Measurements from ENCODE around the gene PPP1R14B. TPM values are rescaled to one million over a fixed set of nuclear protein-coding genes. Genes with fewer than 3 reads are reported as not detected.
"Not testable (repeated sequence)": the region's sequence is repeated elsewhere in the genome, so short reads cannot be mapped to it uniquely, and the experiment has no call there.

PPP1R14B gene
- polyA plus RNA-seq, 1 experiment, result 283 TPM

GRCh38 chr11:64249563-64250414, 3.0 kb upstream of the PPP1R14B start:
- no peaks in the 10 kb centered on the region; the same call in 1 of the 2 replicates for H3K36me3 ChIP-seq (ENCODE audit: control insufficient read depth, insufficient read depth, low read length)
- ChIA-PET CTCF (interaction anchor here (1.2 to 8.2 kb wide), 13 partner anchors 8 to 102 kb away, joined by 3 to 92 read pairs (median 15); partner anchors contain the start of genes CATSPERZ, ESRRA, FERMT3 and PRDX5), POLR2A (no interaction called here)
- no peak overlapping the region for H3K4me3 ChIP-seq (ENCODE audit: low read depth, low read length)
- TF ChIP-seq CTCF (IDR thresholded peaks at IDR 0.05; ENCODE audit: insufficient read depth, low read depth, low read length), result no peak
- DNase-seq (ENCODE audit: low read depth), result no peak
- no peaks in the 10 kb centered on the region for H3K27me3 ChIP-seq (ENCODE audit: control insufficient read depth, insufficient read depth, low read length)

DNA sequence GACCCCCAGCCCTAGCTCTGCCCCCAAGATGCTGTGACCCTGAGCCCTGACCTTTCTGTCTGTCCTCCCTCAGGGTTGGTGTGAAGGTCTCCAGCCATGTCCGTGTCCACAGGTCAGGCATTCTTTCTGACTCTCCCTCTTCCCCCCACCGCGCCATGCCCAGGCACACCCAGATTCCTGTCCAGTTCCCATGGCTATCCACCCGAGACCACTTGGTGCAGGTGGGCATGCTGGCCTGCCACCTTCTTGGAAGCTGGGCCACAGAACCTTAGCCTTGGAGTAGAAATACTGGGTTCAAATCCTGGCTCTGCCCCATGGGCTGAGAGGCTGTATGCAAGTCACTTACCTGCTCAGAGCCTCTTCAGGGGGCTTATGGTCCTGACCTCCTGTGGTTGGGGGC, 2.3 kb upstream of the PPP1R14B start:
- CTCF ChIA-PET, result interaction anchor here (1.2 to 8.2 kb wide), 4 partner anchors 9 to 54 kb away, joined by 3 to 92 read pairs (median 23); partner anchors contain the start of genes CATSPERZ and ESRRA
- POLR2A ChIA-PET, result no interaction called here
- Histone ChIP-seq H3K36me3 (ENCODE audit: control insufficient read depth, insufficient read depth, low read length) (peaks cover 2% of the 10 kb centered on the region), H3K4me3 (ENCODE audit: low read depth, low read length) (no peak overlapping the region), H3K27me3 (ENCODE audit: control insufficient read depth, insufficient read depth, low read length) (no peaks in the 10 kb centered on the region)
- no peak for TF ChIP-seq CTCF (IDR thresholded peaks at IDR 0.05; ENCODE audit: insufficient read depth, low read depth, low read length)
- DNase-seq (ENCODE audit: low read depth), result no peak

- ChIA-PET CTCF (interaction anchor here (1.2 to 8.2 kb wide), 3 partner anchors 9 to 54 kb away, joined by 3 to 92 read pairs (median 5); partner anchors contain the start of genes CATSPERZ and ESRRA), POLR2A (no interaction called here)
Measured at GRCh38 chr11:64248578-64248977, 1.8 kb upstream of the PPP1R14B start.

DNA sequence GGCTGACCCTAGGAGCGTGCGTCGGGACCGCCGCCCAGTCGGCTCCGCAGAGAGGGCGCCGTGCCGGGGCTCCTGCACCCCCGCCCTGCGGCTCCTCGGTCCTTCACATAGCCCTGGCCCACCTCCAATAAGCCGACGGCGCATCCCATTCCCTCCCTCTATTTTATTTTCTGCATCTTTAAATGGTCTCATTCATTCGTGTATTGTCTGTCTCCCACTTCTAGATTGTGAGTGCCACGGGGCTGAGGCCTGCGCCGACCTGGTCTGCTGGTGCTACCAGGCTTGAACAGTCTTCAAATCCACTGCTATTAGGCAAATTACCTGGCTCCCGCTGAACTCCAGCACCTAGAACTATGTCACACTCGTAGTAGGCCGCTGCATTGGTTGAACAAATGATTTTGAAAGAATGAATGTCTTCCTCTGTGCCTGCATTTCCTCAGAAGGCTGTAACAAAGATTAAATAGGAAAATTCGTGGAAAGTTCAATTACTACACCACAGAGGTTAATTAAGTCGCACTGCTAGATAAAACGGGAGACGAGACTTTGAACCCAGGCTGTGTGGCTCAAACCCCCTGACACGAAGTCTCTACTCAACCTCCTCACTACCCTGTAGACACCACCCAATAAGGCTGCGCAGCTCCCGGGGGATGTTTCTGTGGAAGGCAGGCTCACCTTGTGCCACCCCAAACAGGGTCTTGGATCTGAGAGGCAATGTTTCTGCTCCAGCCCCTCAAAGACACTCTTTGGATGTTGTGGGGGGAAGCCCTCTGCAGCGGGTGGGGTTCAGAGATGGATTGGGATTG, 1.2 kb upstream of the PPP1R14B start:
- ChIA-PET CTCF (interaction anchor here (0.6 to 8.2 kb wide), 7 partner anchors 10 to 412 kb away, joined by 3 to 92 read pairs (median 4); partner anchors contain the start of genes CATSPERZ and ESRRA), POLR2A (no interaction called here)

More at GRCh38 chr11:64248578-64248977, 1.8 kb upstream of the PPP1R14B start:
- no peak for TF ChIP-seq CTCF (IDR thresholded peaks at IDR 0.05; ENCODE audit: insufficient read depth, low read depth, low read length)
- no peak overlapping the region for H3K4me3 ChIP-seq (ENCODE audit: low read depth, low read length)
- H3K27me3 ChIP-seq (ENCODE audit: control insufficient read depth, insufficient read depth, low read length), result no peaks in the 10 kb centered on the region
- no peak for DNase-seq (ENCODE audit: low read depth)
- peaks cover 5% of the 10 kb centered on the region for H3K36me3 ChIP-seq (ENCODE audit: control insufficient read depth, insufficient read depth, low read length)

GRCh38 chr11:64246621-64246870, 197 bp downstream of the PPP1R14B start:
- ChIA-PET POLR2A (interaction anchor here (0.6 kb wide), 1 partner anchor 1407 kb away, joined by 5 read pairs; no protein-coding TSS in a partner anchor), CTCF (interaction anchor here (0.7 to 8.2 kb wide), 8 partner anchors 11 to 598 kb away, joined by 3 to 92 read pairs (median 4); partner anchors contain the start of genes CATSPERZ, CDC42BPG, ESRRA and FERMT3)
- DNase-seq (ENCODE audit: low read depth); H3K27me3 ChIP-seq (ENCODE audit: control insufficient read depth, insufficient read depth, low read length): not testable (repeated sequence)
- Histone ChIP-seq H3K4me3 (ENCODE audit: low read depth, low read length) (peak overlapping the region; percentile 94), H3K36me3 (ENCODE audit: control insufficient read depth, insufficient read depth, low read length) (peaks cover 11% of the 10 kb centered on the region)

More for the DNA sequence above, 1.2 kb upstream of the PPP1R14B start:
- no peaks in the 10 kb centered on the region for H3K27me3 ChIP-seq (ENCODE audit: control insufficient read depth, insufficient read depth, low read length)
- no peak for DNase-seq (ENCODE audit: low read depth)
- H3K4me3 ChIP-seq (ENCODE audit: low read depth, low read length), result peak overlapping the region; percentile 94
- peaks cover 11% of the 10 kb centered on the region for H3K36me3 ChIP-seq (ENCODE audit: control insufficient read depth, insufficient read depth, low read length)
- no peak for TF ChIP-seq CTCF (IDR thresholded peaks at IDR 0.05; ENCODE audit: insufficient read depth, low read depth, low read length)
